HG03571 (cell line): ENCODE measurements around the gene POR.
"Not testable (repeated sequence)": the region's sequence is repeated elsewhere in the genome, so short reads cannot be mapped to it uniquely, and the experiment has no call there.

Experiments used
- ATAC-seq: cut with Tn5 transposase; IDR thresholded peaks from one replicate; pipeline ENCODE4 v1.9.1; 2021; ENCODE audit not compliant: unreplicated experiment

POR gene

GRCh38 chr7:75988568-75989499 is 73.9 kb downstream of the POR start:
- no peak for ATAC-seq

GRCh38 chr7:75989500-75990388 is 74.8 kb downstream of the POR start:
- ATAC-seq = no peak

GRCh38 chr7:75991531-75992082 is 76.7 kb downstream of the POR start:
- ATAC-seq = no peak

GRCh38 chr7:75992083-75992755 is 77.3 kb downstream of the POR start:
- no peak for ATAC-seq

GRCh38 chr7:75993689-75994387 is 78.9 kb downstream of the POR start:
- ATAC-seq = no peak

GRCh38 chr7:75994388-75995051 is 79.6 kb downstream of the POR start, which contains the start of gene TMEM120A:
TMEM120A (minus strand) TSS chr7:75994595; CDS start chr7:75994570, 25 bp downstream.
- ATAC-seq = peak; percentile 90

- ATAC-seq = no peak
Measured at GRCh38 chr7:75995052-75995471, 80.1 kb downstream of the POR start.

- no peak for ATAC-seq
Measured at GRCh38 chr7:75995996-75996395, 81.0 kb downstream of the POR start.

GRCh38 chr7:75996476-75996875 is 81.5 kb downstream of the POR start:
- no peak for ATAC-seq

- no peak for ATAC-seq
Measured at GRCh38 chr7:75998038-75998437, 83.1 kb downstream of the POR start.

GRCh38 chr7:76000566-76000965 is 85.6 kb downstream of the POR start:
- no peak for ATAC-seq

- no peak for ATAC-seq
Measured at GRCh38 chr7:76002139-76002538, 87.2 kb downstream of the POR start.

- ATAC-seq = no peak
Measured at GRCh38 chr7:76002822-76003221, 87.9 kb downstream of the POR start.

- no peak for ATAC-seq
Measured at GRCh38 chr7:76003351-76003750, 88.4 kb downstream of the POR start.

GRCh38 chr7:76005004-76005403 is 90.0 kb downstream of the POR start:
- ATAC-seq = not testable (repeated sequence)

GRCh38 chr7:76008156-76008687 is 93.3 kb downstream of the POR start:
- no peak for ATAC-seq

- no peak for ATAC-seq
Measured at GRCh38 chr7:76009672-76010600, 95.0 kb downstream of the POR start.

GRCh38 chr7:76011442-76011861 is 96.5 kb downstream of the POR start:
- ATAC-seq = no peak
